GM18873 (cell line): ENCODE data around the gene SCAMP2.
A peak's percentile ranks its signal among the peaks of the same experiment; 100 is the strongest.
"Not testable (repeated sequence)": the region's sequence is repeated elsewhere in the genome, so short reads cannot be mapped to it uniquely, and the experiment has no call there.

ENCODE experiments used
- ATAC-seq: cut with Tn5 transposase; IDR thresholded peaks from one replicate; pipeline ENCODE4 v1.9.1; 2021; ENCODE audit warnings: mild to moderate bottlenecking, moderate library complexity, moderate number of reproducible peaks; ENCODE audit not compliant: unreplicated experiment, low FRiP score

Gene SCAMP2

DNA sequence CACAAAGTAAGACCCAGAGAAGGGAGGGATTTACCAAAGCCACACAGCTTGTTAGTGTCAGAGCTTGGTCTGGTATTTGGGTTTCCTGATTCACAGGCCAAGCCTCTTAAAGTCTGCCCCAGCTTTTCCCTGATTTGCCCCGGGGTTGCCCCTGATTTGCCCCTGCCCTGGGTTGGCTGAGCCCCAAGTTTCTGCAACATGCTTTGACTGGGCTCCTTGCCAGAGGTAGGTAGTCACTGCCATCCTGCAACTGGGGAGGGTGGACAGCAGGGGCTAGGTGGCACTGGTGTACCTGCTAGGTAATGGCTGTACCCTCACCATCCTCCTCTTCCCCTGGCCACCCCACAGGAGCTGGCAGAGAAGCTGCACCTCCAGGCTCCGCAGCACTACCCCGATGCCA lies 19.1 kb upstream of the SCAMP2 start:
- ATAC-seq, result no peak

DNA sequence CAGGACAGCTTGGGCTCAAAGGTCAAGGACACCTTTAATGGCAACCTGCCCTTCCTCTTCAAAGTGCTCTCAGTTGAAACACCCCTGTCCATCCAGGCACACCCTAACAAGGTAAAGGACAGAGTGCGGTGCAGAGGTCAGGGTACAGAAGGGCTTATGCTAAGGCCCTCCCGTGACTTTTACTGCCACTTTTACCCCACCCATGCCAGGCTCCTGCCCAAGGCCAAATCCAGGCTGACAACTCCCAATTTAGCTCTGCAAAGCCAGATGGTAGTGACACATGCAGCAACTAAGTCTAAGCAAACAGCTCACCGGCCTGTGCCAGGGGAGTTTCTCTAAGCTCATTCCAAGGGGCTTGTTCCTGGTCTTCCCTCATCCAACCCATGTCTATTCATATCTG lies 18.3 kb upstream of the SCAMP2 start:
- no peak for ATAC-seq

DNA sequence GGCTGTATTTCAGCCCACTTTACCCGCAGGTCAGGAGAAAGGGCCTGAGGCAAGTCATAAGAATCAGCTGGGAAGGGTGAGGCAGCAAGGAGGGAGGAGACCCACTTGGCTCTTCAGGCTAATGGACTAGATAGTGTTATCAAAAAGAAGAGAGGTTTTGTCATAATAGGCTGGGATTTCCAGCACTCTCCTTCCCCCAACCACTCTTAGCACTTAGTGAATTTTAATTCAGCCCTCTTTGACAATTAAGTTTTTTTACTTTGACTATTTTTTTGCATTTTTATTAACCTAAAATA lies 17.4 kb upstream of the SCAMP2 start:
- ATAC-seq, result no peak

DNA sequence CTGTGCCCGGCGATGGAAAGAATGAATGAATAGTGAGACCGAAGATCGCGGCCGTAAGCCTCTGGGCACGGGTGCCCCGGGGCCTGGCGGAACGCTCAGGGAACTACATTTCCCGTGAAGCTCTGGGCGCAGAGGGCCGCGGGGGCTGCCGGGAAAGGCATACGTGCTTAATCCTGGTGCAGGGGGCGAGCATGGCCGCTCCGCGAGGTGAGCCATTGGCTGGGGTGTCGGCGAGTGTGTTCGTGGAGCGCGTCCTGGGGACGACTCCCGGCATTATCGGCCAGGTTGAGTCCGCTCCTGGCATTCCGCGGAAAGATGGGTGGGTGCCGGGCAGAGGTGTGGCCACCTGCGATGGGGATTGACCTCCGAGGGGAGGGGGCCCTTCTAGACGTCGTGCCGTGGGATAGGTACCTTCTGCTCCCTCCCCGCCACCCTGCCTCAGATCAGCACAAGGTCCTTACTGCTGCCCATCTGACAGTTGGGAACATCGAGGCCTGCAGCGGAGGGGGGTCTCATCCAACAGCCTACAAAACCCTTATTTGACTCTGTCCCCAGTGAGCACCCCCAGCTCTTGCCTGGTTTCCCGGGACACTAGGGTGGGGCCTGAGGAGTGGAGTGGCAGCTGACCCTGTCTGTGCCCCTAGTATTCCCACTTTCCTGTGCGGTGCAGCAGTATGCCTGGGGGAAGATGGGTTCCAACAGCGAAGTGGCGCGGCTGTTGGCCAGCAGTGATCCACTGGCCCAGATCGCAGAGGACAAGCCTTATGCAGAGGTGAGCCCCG lies 16.9 kb upstream of the SCAMP2 start, which contains the start of gene MPI:
TSS of gene MPI (plus strand) at position 160 of the 782 bp plus-strand sequence. CDS start at position 192, 32 bp downstream.
- ATAC-seq, result peak; percentile 79

DNA sequence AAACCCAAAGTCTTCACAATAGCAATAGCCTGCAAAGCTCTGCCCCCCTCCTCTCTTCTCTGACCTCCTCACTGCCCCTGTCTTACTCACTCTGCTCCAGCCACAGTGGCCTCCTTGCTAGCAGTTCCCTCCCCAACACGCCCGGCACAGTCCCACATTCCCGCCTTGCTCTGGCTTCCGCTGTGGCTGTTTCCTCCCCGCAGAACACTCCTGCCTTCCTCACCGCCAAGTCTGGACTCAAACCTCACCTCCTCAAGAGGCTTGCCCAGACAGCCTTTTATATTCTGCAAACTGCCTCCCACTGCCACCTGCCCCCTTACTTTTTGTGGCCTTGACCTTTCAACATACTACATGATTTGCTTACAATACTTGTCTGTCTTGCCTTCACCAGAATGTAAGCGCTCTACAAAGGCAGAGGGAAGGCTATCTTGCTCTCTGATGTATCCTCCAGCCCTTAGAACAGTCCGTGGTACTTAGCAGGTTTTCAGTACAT lies 16.3 kb upstream of the SCAMP2 start:
- ATAC-seq, result no peak

DNA sequence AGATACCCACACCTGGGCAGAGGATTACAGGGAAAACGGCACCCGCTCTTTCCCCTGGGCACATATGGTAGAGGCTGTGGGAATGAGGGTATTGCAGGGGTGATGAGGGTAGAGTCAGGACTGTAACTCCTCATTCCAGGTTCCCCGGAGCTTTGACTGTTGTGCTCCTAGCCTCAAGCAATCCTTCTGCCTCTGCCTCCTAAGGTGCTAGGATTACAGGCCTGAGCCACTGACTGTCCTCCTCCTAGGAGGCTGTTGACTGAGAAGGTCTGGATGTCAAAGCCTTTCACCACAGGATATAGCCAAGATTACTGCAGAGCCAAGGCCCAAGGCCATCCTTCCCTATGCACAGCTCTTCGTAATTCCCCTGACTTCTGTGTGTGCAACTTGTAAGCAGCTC lies 15.6 kb upstream of the SCAMP2 start:
- ATAC-seq, result no peak

DNA sequence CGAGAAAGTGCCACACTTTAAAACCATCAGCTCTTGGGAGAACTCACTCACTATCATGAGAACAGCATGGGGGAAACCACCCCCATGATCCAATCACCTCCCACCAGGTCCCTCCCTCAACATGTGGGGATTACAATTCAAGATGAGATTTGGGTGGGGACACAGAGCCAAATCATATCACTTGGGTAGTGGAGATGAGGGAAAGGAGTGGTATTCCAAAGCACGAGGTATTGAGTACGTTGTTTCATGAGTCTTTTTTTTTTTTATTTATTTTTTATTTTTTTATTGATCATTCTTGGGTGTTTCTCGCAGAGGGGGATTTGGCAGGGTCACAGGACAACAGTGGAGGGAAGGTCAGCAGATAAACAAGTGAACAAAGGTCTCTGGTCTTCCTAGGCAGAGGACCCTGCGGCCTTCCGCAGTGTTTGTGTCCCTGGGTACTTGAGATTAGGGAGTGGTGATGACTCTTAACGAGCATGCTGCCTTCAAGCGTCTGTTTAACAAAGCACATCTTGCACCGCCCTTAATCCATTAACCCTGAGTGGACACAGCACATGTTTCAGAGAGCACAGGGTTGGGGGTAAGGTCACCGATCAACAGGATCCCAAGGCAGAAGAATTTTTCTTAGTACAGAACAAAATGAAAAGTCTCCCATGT lies 14.5 kb upstream of the SCAMP2 start:
- not testable (repeated sequence) for ATAC-seq

DNA sequence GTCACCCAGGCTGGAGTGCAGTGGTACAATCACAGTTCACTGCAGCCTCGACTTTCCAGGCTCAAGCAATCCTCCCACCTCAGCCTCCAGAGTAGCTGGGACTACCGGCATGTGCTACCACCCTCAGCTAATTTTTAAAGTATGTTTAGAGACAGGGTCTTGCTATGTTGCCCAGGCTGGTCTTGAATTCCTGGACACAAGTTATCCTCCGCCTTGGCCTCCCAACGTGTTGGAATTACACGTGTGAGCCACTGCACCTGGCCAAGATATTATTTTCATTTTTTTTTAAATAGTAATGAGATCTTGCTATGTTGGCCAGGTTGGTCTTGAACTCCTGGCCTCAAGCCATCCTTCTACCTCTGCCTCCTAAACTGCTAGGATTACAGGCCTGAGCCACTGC lies 12.3 kb upstream of the SCAMP2 start:
- no peak for ATAC-seq

DNA sequence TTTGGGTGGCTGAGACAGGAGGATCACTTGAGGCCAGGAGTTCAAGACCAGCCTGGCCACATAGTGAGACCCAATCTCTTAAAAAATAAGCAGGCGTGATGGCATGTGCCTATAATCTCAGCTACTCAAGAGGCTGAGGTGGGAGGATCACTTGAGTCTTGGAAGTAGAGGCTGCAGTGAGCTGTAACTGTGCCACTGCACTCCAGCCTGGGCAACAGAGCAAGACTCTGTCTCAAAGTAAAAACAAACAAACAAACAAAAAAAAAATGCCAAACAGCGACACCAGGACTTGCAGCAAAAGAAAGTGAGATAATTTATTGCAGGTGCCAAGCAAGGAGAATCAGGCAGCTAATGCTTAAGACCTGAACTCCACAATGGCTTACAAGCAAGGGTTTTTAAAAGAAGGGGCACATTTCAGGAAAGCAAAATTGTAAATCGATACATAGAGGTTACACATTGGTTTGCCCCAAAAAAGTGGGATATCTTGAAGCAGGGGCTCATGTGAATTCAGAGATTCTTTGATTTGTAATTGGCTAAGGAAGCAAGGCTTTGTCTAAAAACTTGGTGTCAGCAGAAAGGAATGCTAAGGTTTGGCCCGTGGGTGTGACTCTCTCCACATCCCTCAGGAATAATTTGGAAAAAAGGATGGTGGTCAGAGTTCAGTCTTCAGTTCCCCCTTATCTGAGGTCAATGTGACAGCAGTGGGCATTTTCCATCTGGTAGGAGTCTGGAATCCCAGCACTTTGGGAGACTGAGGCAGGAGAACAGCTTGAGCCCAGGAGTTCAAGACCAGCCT lies 11.5 kb upstream of the SCAMP2 start:
- ATAC-seq, result no peak

DNA sequence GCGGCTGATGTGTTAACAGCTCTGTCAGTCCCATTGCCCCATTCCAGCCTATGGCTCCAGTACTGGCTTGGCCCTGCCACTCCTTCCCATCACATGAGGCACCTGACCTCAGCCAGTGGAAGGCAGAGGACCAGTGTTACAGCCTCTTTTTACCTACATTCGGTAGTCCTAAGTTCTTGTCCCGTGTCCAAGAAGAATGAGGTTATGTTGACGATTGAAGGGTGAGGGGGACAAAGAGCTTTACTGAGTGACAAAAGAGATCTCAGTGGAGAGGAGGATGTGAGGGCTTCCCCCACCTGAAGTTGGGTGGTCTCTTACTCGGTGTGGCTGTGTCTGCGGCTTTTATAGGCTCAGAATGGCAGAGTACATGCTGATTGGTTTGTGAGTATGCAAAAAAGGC lies 9.4 kb upstream of the SCAMP2 start:
- no peak for ATAC-seq

DNA sequence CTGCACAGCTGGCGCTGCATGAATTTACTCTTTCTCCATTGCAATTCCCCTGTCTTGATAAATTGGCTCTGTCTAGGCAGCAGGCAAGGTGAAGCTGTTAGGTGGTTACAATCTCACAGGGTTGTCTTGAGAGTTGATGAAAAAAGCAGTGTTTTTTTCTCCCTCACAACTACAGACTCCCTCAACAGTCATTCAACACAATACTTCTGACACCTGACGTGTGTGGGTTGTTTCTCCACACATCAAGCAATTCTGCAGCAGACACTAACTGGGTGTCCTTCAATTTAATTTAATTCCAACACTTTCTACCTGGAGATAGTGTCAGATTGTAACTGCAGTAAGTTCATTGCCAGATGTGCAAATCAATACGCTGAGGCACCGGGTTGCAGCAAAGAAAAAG lies 5.1 kb upstream of the SCAMP2 start:
- no peak for ATAC-seq

DNA sequence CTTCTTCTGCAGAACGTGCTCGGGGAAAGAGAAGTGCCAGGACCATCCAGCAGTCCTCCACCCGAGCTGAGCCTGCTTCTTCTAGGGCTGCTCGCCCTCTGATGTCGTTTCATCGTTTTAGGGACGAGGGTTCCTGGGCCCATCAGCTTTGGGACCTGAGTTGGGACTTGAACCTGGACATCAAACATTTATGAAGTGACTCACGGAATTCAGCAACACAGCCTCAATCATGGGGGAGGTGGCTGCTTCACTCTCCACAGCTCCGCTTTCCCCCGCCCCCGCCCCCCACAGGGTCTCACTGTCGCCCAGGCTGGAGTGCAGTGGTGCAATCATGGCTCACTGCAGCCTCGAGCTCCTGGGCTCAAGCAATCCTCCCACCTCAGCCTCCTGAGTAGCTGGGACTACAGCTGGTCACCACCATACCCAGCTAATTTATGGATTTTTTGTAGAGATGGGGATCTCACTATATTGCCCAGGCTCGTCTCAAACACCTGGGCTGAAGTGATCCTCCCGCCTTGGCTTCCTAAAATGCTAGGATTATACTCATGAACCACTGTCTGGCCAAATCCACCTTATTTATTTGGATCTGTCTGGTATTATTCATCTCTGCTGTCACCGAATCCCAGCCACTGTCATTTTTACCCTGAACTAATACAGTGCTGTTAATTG lies 725 bp upstream of the SCAMP2 start:
- ATAC-seq, result no peak

DNA sequence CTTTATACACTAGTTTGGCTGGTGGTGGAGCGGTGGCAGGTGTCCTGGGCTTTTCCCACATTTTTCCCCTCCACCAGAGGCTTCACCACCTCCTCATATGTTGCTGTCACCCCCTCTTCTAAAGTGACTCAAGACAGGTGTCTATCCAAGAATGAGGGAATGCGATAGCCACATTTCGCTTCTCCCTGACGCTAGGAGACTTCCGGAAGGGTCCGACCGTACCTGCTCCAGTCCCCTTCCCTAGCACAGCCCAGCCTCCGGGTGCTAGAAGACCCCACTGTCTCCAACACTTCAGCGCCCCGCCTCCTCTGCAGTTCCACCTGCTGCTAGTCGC lies 496 bp downstream of the SCAMP2 start:
- no peak for ATAC-seq

DNA sequence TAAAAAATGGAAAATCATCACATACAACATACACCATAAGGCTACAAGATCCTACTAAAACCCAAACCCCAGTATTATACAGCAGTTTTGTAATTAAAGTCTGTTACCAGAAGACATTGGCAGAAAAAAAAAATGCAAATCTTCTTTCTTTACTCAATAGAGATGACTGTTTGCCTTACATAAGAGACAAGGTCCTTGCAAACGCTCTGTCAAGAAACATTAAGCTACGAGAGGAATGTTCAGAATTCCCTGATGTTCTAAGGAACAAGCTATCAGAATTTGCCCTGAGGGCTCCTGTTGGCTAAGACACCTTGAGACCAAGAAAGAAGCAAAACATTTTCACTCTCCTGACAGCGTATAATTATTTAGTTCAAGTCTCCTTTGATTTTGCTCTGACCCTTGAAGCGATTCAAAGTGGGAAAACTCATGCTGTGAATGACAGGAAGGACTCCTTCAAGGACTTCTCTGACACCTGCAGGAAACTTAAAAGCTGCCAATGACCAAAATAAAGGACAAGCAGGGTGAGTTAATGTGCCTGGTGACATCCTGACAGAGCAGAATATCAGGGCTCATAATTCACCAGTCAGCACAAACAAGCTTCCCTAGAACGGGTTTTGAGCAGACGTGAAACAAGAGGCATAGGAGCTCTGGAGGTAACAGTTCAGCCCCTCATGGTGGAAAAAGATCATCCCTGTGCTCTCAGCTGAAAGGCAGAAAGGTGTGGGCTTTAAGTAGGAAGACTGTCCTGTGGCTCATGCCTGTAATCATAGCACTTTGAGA lies 2.5 kb downstream of the SCAMP2 start:
- ATAC-seq, result no peak

DNA sequence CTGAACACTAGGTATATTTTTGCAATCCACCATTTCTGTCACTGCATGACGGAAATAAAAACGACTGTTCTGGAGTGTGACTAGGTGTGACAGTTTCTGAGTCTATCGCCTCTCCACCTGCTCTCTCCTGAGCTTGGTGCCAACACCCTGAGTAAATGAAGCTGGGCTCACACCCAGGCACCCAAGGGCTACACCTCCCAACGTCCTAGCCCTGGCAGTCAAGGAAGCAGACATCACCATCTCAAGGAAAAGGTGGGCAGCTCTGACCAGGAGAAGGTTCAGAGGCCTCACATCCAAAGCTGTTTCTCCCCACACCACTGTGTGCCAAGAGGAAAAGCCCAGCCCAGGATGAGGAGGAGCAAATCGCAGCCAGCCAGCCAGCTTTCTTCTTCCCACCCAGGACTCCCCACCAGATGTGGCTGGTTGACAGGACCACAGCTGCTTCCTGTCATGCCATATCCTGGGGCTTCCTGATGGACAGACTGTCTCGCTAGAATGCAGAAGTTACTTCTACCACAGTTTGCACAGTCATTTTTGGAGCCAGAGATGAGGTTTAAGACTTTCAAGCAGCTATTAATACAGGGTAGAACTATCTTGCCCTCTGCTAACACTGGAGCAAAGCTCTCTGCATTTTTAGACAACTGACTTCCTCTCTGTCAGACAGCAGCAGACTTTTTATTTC lies 3.3 kb downstream of the SCAMP2 start:
- peak; percentile 36 for ATAC-seq

DNA sequence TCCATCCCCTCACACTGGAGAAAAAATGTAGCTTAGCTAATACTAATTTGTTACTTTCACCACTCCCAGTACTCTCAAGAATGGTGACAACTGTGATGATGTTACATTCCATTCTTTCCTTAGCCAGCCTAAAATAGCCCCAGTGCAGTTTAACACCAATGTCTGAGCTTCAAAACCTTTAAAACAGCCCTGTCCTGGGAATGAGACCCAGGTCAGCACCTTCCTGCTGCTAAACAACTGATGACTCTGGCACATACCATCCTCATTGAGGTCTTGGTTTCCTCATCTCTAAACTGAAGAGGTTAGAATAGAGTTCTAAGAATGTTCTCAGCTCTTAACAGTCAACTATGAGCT lies 3.8 kb downstream of the SCAMP2 start:
- ATAC-seq, result no peak

DNA sequence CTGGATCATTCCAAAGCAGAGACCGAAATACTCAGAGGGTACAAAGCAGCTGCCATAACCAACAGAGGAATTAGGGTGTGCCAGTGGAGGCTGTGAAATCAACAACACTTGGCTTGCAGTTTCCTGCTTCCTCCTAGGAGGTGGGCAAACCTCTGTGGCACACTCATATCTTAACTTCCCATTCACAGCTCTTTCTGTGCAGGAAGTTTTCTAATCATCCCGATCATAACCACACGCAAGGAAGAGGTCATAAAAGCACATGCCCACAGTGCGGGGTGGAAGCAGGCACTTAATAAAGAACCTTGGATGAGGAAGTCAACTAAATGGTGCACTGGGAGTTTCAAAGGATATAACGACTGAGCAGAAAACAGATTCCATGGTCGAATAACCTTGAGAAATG lies 5.1 kb downstream of the SCAMP2 start:
- ATAC-seq, result no peak

DNA sequence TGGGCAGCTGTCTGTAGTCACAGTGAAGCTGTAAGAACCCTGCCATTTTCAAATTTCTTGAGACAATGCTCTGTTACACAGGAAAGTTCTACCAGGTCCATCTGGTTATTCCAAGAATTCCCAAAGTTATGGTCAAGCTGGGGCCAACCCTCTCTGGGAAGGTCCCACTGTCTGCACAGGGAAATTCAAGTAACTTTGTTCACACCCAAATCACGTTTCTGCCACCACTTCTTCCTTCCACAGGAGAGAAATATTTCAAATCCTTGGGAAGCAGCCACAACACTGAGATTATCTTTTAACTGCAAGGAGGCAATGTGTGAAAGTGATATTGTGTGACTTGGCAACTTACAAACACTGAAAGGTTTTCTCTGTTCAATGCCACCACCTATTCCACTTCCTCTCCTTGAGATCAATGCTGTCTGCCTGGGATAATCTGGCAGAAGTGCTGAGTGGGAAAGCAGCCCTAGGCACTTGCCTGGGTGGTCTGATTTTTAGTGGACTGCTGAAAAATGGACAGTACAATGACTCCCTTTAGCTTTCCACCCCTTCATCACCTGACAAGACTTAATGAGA lies 5.6 kb downstream of the SCAMP2 start:
- ATAC-seq, result no peak

DNA sequence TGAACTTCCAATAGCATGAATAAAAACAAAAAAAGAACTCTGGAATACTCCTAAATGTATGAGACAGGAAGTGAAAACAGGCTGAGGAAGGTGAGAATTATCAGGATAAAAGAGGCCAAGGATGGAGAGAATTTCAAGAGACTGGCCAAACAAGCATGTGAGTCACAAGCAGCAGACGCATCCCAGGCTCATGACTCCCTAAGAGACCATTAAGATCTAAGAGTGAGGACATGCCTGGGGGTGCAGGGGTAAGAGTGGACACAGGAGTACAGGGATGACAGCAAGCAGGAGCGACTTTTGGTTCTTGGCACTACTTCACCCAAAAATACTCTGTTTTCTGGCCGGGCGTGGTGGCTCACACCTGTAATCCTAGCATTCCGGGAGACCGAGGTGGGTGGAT lies 7.1 kb downstream of the SCAMP2 start:
- ATAC-seq, result no peak
